Gastrocnemius medialis (tissue), 4 donors: ENCODE measurements around the gene LRRC56.

ENCODE experiments used
- POLR2A ChIP-seq, 2 donors: fragments of 450-650 bp; IDR thresholded peaks; one replicate each; pipeline ENCODE4 v1.6.1; 2017; ENCODE audit warnings: antibody characterized with exemption in 2 of 2, mild to moderate bottlenecking in 2 of 2, moderate library complexity in 2 of 2
- TF ChIP-seq, protein P1 (sequence below), 5 experiments: fragments of 450-650 bp in 3 of 5; fragments of 200-600 bp in 2 of 5; sonication (generic) in 2 of 5; IDR thresholded peaks in 4 of 5; conservative IDR thresholded peaks in 1 of 5; 1 replicate in 4 of 5; 2 replicates in 1 of 5; pipeline ENCODE4 v1.5.1; 2016 to 2019; ENCODE audit warnings: antibody characterized with exemption in 5 of 5, mild to moderate bottlenecking in 3 of 5, moderate library complexity in 3 of 5

DNA sequence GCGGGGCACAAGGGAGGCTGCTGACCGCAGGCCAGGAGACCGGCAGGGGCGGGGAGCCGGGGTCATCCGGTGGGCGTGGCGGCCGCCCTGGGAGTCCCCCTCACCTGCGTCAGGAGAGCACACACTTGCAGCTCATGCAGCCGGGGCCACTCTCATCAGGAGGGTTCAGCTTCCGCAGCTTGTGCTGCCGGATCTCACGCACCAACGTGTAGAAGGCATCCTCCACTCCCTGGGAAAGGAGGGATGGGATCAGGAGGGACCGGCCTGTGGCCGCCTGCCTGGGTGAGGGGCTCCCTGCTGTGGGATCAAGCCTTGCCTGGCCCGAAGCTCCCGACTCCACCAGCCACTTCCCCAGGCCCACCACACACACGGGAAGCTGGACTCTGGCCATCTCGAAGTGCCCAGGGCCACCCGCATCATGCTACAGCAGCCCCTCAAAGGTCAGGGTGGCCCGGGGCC is 4.8 kb upstream of the LRRC56 start:
- TF ChIP-seq, protein P1, sequence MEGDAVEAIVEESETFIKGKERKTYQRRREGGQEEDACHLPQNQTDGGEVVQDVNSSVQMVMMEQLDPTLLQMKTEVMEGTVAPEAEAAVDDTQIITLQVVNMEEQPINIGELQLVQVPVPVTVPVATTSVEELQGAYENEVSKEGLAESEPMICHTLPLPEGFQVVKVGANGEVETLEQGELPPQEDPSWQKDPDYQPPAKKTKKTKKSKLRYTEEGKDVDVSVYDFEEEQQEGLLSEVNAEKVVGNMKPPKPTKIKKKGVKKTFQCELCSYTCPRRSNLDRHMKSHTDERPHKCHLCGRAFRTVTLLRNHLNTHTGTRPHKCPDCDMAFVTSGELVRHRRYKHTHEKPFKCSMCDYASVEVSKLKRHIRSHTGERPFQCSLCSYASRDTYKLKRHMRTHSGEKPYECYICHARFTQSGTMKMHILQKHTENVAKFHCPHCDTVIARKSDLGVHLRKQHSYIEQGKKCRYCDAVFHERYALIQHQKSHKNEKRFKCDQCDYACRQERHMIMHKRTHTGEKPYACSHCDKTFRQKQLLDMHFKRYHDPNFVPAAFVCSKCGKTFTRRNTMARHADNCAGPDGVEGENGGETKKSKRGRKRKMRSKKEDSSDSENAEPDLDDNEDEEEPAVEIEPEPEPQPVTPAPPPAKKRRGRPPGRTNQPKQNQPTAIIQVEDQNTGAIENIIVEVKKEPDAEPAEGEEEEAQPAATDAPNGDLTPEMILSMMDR (IDR thresholded peaks at IDR 0.05 in 4 of 5, conservative IDR thresholded peaks at IDR 0.05 in 1 of 5): no peak
- no peak for TF ChIP-seq POLR2A (IDR thresholded peaks at IDR 0.05)
